ENCODE measurements around the gene RPS6KA1.
A peak's percentile ranks its signal among the peaks of the same experiment; 100 is the strongest.

RPS6KA1 gene

DNA sequence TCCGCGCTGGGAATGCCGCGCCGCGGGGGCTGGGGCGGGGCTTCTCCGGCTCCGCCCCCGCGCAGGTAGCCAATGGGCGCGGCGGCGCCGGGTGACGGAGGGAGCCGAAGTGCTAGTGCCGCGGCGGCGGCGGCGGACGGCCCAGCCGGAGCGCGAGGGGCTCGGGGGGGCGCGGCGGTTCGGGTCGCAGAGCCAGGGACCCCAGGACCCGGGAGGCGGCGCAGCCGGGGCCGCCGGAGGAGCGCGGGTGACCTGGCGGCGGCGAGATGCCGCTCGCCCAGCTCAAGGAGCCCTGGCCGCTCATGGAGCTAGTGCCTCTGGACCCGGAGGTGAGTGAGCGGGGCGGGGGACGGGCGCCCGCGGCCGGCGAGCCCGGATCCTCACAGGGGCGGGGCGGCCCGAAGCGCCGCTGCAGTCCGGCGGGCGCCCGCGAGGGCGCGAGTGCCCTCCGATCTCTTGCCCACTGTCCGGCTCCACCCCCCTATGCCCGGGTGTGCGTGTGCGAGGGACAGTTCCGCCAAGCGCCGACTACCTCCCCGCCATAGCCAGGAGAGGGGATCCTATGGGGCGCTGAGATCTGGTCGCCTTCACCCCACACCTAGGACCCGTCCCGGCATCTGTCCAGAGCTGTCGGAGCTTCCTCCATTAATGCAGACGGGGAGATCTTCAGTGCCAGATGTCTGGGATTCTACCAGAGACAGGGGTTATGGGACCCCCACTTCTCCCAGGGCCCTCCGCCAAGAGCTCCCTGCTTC lies at the start of gene RPS6KA1:
Gene RPS6KA1 (plus strand): TSS at position 107 of the 755 bp plus-strand sequence. CDS start 160 bp downstream, at position 267.
- peak within 1 kb of the TSS; percentile 81 for H3K4me3 ChIP-seq (ENCODE audit: low read length)
- TF ChIP-seq, protein P1, sequence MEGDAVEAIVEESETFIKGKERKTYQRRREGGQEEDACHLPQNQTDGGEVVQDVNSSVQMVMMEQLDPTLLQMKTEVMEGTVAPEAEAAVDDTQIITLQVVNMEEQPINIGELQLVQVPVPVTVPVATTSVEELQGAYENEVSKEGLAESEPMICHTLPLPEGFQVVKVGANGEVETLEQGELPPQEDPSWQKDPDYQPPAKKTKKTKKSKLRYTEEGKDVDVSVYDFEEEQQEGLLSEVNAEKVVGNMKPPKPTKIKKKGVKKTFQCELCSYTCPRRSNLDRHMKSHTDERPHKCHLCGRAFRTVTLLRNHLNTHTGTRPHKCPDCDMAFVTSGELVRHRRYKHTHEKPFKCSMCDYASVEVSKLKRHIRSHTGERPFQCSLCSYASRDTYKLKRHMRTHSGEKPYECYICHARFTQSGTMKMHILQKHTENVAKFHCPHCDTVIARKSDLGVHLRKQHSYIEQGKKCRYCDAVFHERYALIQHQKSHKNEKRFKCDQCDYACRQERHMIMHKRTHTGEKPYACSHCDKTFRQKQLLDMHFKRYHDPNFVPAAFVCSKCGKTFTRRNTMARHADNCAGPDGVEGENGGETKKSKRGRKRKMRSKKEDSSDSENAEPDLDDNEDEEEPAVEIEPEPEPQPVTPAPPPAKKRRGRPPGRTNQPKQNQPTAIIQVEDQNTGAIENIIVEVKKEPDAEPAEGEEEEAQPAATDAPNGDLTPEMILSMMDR (IDR thresholded peaks at IDR 0.05; ENCODE audit: insufficient read depth, low read depth, low read length, missing control alignments) = no peak
- peak; percentile 60 for DNase-seq (ENCODE audit: low read depth)

DNA sequence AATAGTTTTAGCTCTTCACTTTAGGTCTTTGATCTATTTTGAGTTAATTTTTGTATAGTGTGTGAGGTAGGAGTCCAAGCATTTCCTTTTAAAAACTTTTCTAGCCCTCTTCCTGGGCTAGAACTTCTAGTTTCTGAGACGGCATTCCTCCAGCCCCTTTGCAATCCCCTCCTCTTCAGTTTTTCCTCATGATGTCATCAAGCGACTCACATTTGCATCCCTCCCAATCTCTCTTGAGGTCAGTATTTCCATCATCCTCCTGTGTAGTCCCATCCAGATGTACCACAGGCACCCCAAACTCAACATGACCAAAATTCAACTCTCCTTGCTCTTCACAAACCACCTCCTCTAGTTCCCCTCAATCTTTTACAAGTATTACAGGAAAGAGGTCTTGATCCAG lies 46.6 kb upstream of the RPS6KA1 start:
- no peak for DNase-seq (ENCODE audit: low read depth)
- TF ChIP-seq, protein P1 (IDR thresholded peaks at IDR 0.05; ENCODE audit: insufficient read depth, low read depth, low read length, missing control alignments) = no peak
- no peak overlapping the region for H3K4me3 ChIP-seq (ENCODE audit: low read length)

DNA sequence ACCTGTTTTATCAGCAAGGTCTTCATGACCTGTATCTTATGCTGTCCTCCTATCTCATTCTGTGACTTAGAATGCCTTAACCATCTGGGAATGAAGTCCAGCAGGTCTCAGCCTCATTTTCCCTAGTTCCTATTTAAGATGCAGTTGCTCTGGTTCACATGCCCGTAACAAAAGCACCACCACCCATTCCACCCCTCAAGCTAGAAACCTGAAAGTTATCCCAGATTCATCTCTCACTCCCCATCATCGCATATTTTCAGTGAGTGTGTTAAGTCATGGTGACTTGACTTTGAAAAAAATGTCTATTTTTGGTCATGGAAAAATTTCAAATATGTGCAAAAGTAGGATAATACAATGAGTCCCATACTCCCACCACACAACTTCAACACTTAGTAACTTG lies 45.6 kb upstream of the RPS6KA1 start:
- TF ChIP-seq, protein P1 (IDR thresholded peaks at IDR 0.05; ENCODE audit: insufficient read depth, low read depth, low read length, missing control alignments) = no peak
- no peak overlapping the region for H3K4me3 ChIP-seq (ENCODE audit: low read length)
- no peak for DNase-seq (ENCODE audit: low read depth)

DNA sequence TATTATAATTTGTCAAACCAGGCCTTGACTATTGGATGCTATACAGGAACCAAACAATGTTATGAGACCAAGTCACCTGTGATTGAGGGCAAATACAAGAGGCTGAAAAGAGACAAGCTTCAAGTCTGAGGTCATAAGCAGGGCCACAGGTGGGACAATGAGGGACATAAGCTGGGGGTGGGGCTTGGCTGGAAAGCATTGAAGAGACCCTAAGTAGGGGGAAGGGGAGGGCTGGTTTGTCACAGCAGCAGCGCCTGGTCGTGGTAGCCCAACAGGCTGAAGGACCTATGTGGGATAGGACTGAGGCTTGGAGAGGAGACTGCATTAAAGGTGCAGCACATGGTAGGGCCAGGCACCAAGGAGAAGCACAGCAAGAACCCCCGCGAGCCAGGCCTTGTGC lies 39.4 kb upstream of the RPS6KA1 start:
- no peak overlapping the region for H3K4me3 ChIP-seq (ENCODE audit: low read length)
- TF ChIP-seq, protein P1 (IDR thresholded peaks at IDR 0.05; ENCODE audit: insufficient read depth, low read depth, low read length, missing control alignments) = no peak
- no peak for DNase-seq (ENCODE audit: low read depth)

DNA sequence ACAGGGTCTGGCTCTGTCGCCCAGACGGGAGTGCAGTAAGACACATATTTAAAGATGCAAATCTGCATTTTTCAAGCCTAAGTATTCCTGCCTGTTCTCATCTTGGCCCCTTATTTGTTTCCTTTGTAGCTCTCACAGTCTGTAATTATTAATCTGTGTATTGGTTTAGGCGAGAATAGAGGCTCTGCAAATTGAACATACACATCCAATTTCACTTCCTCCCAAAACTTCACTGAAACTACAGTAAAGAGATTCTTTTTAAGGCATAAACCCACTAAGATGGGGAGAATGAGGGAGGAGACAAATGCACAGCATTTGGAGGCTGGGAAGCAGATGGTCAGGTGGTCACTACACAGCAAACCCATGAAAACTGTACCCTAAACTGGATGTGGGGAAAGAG lies 36.3 kb upstream of the RPS6KA1 start:
- no peak for DNase-seq (ENCODE audit: low read depth)
- TF ChIP-seq, protein P1 (IDR thresholded peaks at IDR 0.05; ENCODE audit: insufficient read depth, low read depth, low read length, missing control alignments) = no peak

DNA sequence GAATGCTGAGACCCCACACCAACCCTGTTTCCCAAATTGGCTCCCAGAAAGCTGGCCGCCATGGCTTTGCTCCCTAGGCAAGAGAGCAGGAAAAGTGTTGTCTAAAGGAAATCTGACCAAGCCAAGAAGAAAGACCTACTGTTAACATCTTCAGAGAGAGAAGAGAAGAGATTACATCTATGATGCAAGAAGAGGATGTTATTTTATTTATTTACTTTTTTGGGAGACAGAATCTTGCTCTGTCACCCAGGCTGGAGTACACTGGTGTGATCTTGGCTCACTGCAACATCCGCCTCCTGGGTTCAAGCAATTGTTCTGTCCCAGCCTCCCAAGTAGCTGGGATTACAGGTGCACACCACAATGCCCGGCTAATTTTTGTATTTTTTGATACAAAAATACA lies 35.6 kb upstream of the RPS6KA1 start:
- H3K4me3 ChIP-seq (ENCODE audit: low read length) = no peak overlapping the region
- no peak for DNase-seq (ENCODE audit: low read depth)
- TF ChIP-seq, protein P1 (IDR thresholded peaks at IDR 0.05; ENCODE audit: insufficient read depth, low read depth, low read length, missing control alignments) = no peak

More for the DNA sequence above, 36.3 kb upstream of the RPS6KA1 start:
- H3K4me3 ChIP-seq (ENCODE audit: low read length) = no peak overlapping the region

DNA sequence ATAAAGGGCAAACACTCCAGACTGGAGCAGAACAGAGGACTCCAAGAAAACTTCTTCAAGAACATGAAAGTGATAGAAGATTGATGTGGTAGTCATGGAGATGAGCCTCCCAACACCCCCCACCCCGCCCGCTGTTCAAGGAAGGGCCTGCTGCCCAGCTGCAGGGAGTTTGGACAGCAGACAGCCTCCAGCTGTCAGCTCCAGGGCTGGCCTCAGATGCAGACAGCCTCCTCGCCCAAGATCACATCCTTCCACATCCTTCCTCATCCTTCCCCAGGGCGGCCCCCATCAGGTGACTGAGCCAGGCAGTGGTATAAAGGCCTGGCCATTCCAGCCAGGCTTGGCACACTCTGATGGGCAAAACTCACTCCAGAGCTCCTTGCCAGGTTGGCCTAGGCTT lies 32.7 kb upstream of the RPS6KA1 start:
- TF ChIP-seq, protein P1 (IDR thresholded peaks at IDR 0.05; ENCODE audit: insufficient read depth, low read depth, low read length, missing control alignments) = no peak
- no peak for DNase-seq (ENCODE audit: low read depth)
- H3K4me3 ChIP-seq (ENCODE audit: low read length) = no peak overlapping the region
